ENCODE results near the gene SOX15. TPM values are rescaled to one million over a fixed set of nuclear protein-coding genes. Genes with fewer than 3 reads are reported as not detected.
A peak's percentile ranks its signal among the peaks of the same experiment; 100 is the strongest.
"Not testable (repeated sequence)": the region's sequence is repeated elsewhere in the genome, so short reads cannot be mapped to it uniquely, and the experiment has no call there.

The SOX15 gene
- total and polyA plus RNA-seq, 11 donors, result 0.32 to 8.0 (median 1.2) TPM; not detected in 1

DNA sequence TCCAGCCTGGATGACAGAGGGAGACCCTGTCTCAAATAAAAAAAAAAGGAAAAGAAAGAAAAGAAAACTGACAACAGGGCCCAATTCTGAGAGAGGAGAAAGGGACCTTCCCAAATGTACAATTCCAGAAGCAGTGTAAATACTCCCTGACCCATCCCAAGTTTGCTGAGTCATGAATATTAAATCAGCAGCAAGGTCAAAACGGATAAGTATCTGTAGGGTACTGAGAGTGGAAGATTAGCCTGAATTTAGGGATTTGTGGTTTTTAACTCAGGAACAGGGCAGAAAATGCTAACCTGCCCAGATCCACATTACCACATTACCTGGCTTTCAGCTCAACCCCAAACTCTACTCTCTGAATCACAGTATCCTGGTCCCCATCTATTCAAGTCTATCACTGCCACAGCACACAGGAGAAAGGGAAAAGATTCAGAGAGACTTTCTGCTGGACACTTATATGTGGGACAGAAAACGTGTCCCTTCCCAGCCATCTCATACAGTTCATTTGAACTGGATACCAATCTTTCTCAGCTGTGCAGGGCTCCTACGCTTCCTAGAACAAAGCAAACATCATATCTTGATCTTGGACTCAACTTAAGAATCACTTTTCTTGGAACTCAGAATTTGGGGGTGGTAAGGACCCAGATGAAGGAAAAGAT lies 21.9 kb upstream of the SOX15 start:
- ATAC-seq, result no peak
- Histone ChIP-seq H3K4me3 (peak overlapping the region in 1 of 12 donors; percentile 1), H3K9me3 (no peaks in the 10 kb centered on the region), H3K27ac (peak overlapping the region in 4 of 12 donors; percentile 4 to 40 (median 20)), H3K27me3 (no peaks in the 10 kb centered on the region), H3K4me1 (peaks cover 4 to 54% (median 33%) of the 10 kb centered on the region in 12 donors), H3K36me3 (peaks cover 0 to 24% (median 9%) of the 10 kb centered on the region in 9 donors)
- no peak for DNase-seq
- TF ChIP-seq, protein P1, sequence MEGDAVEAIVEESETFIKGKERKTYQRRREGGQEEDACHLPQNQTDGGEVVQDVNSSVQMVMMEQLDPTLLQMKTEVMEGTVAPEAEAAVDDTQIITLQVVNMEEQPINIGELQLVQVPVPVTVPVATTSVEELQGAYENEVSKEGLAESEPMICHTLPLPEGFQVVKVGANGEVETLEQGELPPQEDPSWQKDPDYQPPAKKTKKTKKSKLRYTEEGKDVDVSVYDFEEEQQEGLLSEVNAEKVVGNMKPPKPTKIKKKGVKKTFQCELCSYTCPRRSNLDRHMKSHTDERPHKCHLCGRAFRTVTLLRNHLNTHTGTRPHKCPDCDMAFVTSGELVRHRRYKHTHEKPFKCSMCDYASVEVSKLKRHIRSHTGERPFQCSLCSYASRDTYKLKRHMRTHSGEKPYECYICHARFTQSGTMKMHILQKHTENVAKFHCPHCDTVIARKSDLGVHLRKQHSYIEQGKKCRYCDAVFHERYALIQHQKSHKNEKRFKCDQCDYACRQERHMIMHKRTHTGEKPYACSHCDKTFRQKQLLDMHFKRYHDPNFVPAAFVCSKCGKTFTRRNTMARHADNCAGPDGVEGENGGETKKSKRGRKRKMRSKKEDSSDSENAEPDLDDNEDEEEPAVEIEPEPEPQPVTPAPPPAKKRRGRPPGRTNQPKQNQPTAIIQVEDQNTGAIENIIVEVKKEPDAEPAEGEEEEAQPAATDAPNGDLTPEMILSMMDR (IDR thresholded peaks at IDR 0.05), result no peak
- no peak for TF ChIP-seq POLR2A (IDR thresholded peaks at IDR 0.05)
- 48 to 58% (median 51%) methylated on average over 3 of the region's 3 CpGs for WGBS, 4 donors
- intact Hi-C loops (cut with DNase I), result no loop called here

DNA sequence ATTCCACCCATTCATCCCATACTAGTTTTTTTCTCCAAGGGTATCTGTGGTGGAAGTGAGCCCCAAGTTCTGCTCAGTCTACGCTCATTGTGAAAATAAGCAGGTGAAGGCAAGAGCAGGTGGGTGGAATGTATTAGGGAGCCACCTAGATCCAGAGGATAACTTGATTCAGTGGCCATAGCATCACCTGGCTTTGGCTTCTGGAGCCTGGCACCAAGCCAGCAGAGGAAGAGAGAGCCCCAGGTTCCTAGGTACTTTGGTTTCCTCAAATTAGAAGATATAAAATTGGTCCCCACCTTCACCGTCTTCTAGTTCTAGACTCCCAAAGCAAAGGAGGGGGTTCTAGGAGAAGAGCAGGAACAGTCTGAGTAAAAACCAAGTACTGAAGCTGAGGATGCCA lies 20.7 kb upstream of the SOX15 start:
- intact Hi-C loops (cut with DNase I), result no loop called here
- DNase-seq, result no peak
- peaks cover 0 to 29% (median 12%) of the 10 kb centered on the region in 9 donors for H3K36me3 ChIP-seq
- H3K4me1 ChIP-seq, result peaks cover 4 to 59% (median 36%) of the 10 kb centered on the region in 12 donors
- H3K27me3 ChIP-seq, result no peaks in the 10 kb centered on the region
- H3K4me3 ChIP-seq, result no peak overlapping the region
- TF ChIP-seq, protein P1 (IDR thresholded peaks at IDR 0.05), result no peak
- no peak for TF ChIP-seq POLR2A (IDR thresholded peaks at IDR 0.05)
- ATAC-seq, result no peak
- WGBS, 4 donors, result 96 to 98% (median 97%) methylated on average over 2 of the region's 2 CpGs
- H3K9me3 ChIP-seq, result no peaks in the 10 kb centered on the region
- peak overlapping the region in 1 of 12 donors; percentile 15 for H3K27ac ChIP-seq

DNA sequence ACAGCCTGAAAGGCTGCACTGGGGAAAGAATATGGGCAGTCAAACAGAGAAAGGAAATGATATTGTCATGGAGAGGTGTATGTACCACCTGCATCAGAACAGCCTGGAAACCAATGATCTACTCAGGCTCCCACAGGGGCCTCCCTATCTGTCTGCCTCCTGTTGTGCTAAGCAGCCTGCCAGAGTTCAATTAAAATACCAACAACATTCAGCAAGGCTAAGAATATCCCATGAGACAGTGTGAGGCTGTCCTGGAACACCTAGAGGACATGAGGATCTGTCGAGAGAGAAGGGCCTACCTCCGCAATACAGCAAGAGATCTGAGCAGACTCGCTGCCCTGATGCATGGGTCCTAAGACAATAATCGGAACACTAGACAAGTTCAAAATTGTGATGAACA lies 16.4 kb upstream of the SOX15 start:
- DNase-seq (peak in 2 of 5 donors; percentile 40 to 51), ATAC-seq (peak; percentile 96 to 99 (median 97))
- H3K4me1 ChIP-seq, result peaks cover 0 to 39% (median 15%) of the 10 kb centered on the region in 12 donors
- TF ChIP-seq POLR2A (IDR thresholded peaks at IDR 0.05), result peak in 1 of 2 donors; percentile 13
- TF ChIP-seq, protein P1 (IDR thresholded peaks at IDR 0.05), result no peak
- intact Hi-C loops (cut with DNase I), result no loop called here
- 64 to 65% (median 64%) methylated on average over 4 of the region's 4 CpGs for WGBS, 4 donors
- no peaks in the 10 kb centered on the region for H3K27me3 ChIP-seq
- H3K36me3 ChIP-seq, result peaks cover 5 to 71% (median 51%) of the 10 kb centered on the region in 9 donors
- H3K27ac ChIP-seq, result peak overlapping the region; percentile 48 to 93 (median 82)
- H3K4me3 ChIP-seq, result no peak overlapping the region
- no peaks in the 10 kb centered on the region for H3K9me3 ChIP-seq

DNA sequence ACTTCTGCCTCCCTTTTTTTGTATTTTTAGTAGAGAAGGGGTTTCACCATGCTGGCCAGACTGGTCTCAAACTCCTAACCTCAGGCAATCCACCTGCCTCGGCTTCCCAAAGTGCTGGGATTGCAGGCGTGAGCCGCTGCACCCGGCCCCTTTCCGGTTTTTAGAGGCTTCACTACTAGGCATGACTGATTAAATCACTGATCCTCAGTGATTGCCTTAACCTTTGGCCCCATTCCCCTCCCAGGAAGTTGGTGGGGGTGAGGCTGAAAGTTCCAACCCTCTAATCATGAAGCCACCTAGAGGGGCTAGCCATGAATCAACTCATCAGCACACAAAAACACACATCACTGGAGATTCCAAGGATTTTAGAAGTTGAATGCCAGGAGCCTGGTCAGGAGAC lies 7.7 kb upstream of the SOX15 start:
- DNase-seq; H3K9me3 ChIP-seq; H3K4me1 ChIP-seq; H3K27me3 ChIP-seq; ATAC-seq; H3K4me3 ChIP-seq; H3K27ac ChIP-seq; intact Hi-C loops (cut with DNase I): not testable (repeated sequence)
- WGBS, 4 donors, result 83 to 97% (median 88%) methylated on average over 5 of the region's 5 CpGs
- peaks cover 19 to 97% (median 96%) of the 10 kb centered on the region in 9 donors for H3K36me3 ChIP-seq
